Measurements from ENCODE around the gene USP10. TPM values are rescaled to one million over a fixed set of nuclear protein-coding genes. Genes with fewer than 3 reads are reported as not detected.

The USP10 gene
- total RNA-seq, 2 experiments from 2014 or later, result 140 TPM

DNA sequence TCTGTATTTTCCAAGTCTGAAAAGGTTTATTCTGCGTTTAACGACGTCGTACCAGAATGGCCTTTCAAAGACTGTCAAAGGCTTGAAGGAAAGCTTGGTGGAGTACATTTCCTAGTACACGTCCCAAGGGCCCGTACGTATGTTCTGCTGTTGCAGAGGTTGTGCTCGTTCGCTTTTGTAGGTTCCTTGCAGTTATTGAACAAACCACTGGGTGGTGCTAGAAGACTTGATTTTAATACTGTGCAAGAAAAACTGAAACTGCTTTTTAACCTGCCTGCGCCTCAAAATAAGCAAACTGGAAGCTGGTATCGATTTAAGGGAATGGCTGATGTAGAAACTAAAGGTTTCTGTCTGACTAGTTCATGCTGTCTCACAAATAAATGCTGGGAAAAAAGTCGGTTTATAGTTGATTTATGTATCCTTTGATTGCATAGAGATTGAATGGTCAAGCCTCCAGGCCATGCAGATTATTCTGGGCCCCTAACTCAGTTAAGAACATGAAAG is 54.6 kb downstream of the USP10 start:
- CTCF ChIA-PET, result interaction anchor here (0.6 to 4.1 kb wide), 13 partner anchors 9 to 273 kb away, joined by 3 to 32 read pairs (median 4); partner anchors contain the start of gene KIAA0513
- POLR2A ChIA-PET, result no interaction called here

DNA sequence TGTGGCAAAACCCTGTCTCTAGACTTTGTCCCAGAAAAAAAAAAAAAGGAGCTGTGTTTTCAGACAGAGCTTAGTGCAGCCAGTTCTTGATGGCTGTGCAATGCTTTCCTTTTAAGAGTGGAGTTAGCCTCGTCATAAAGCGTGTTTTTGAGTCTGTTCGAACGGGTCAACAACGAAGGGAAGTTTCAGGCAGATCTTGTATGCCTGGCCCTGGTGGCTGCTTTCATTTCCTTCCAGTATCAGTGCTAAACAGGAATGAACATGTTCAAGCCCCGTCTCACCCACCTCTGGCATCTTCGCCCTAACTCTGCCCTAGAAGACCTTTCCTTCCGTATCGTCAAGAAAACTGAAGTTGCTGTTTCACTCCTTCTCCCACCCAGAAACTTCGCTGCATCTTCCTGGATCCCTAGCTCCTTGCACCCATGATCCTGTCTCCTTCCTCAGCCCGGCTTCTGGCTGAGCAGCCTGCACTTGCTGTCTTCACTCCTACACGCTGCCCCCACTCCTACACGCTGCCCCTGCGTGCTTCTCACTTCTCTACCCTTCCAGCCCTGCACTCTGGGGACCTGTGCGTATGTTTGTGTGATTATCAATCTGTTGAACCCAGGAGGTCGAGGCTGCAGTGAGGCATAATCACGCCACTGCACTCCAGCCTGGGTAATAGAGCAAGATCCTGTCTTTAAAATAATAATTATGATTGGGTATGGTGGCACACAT is 55.3 kb downstream of the USP10 start:
- ChIA-PET POLR2A (no interaction called here), CTCF (interaction anchor here (0.6 to 4.1 kb wide), 13 partner anchors 8 to 272 kb away, joined by 3 to 32 read pairs (median 4); partner anchors contain the start of gene KIAA0513)

DNA sequence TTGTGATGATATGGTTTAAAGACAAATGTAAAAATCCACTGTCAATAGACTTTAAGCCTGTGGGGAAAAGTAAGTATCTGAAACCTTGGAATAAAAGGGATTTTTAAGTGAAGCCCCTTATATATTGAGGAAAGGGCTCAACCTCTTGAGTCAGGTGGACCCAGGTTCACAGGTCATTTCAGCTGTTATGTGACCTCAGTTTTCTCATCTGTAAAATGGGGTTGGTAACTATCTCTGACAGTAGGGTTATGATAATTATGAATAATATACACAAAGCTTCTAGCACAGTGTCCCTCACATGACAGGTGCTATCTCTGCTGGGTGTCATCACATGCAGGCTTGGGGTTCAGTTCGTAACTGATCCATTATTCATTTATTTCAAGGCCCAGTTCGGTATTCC is 57.0 kb downstream of the USP10 start:
- ChIA-PET POLR2A (no interaction called here), CTCF (interaction anchor here (1.8 kb wide), 1 partner anchor 9 kb away, joined by 5 read pairs; no protein-coding TSS in a partner anchor)

DNA sequence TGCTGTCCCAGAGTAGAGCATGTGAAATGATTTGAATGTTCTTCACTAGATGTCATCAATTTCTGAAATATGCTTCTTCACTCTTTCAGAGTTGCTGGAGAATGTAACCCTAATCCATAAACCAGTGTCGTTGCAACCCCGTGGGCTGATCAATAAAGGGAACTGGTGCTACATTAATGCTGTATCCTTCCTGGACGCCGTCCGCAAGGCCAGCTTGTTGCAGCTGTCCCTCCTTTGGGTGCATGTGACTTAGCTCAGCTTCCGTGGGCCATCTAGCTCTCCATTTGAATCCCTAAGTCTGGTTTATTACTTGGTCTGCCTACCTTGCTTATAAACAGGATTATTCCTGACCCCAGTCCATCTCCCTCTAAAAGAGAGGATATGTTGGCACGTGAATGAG is 58.8 kb downstream of the USP10 start:
- ChIA-PET CTCF (interaction anchor here (1.0 kb wide), 1 partner anchor 211 kb away, joined by 3 read pairs; no protein-coding TSS in a partner anchor), POLR2A (no interaction called here)

DNA sequence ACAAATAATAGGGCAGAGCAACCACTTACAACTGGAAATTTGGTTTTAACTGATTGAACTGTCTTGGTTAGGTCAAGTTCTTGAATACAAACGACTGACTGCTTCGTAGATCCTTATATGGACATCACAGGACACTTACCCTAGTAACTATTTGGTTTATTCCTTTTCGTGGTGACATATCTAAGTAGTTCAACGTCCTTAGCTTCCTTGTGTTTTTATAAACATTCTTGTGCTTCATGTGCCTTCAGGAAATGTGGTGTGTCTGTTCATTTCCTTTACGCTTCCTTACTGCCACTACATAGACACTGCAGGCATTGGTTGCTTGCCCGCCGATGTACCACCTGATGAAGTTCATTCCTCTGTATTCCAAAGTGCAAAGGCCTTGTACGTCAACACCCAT is 59.3 kb downstream of the USP10 start:
- ChIA-PET POLR2A (no interaction called here), CTCF (interaction anchor here (0.7 to 2.1 kb wide), 4 partner anchors 18 to 211 kb away, joined by 3 to 9 read pairs (median 3); no protein-coding TSS in a partner anchor)

DNA sequence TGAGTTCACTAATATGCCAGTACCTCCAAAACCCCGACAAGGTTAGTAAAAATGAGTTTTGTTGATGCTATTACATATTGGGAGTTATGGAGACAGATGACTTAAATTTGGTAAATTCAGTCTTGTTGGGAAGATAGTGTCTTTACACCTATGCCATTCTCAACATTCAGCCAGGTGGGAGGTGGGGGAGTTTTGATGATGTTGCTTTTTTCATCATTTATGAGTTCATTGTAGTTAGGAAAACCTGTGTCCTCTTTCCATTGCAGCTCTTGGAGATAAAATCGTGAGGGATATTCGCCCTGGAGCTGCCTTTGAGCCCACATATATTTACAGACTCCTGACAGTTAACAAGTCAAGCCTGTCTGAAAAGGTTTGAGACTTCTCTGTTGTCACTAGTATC is 60.1 kb downstream of the USP10 start:
- POLR2A ChIA-PET, result no interaction called here
- CTCF ChIA-PET, result interaction anchor here (0.8 to 2.1 kb wide), 2 partner anchors 17 to 193 kb away, joined by 3 to 9 read pairs; no protein-coding TSS in a partner anchor

DNA sequence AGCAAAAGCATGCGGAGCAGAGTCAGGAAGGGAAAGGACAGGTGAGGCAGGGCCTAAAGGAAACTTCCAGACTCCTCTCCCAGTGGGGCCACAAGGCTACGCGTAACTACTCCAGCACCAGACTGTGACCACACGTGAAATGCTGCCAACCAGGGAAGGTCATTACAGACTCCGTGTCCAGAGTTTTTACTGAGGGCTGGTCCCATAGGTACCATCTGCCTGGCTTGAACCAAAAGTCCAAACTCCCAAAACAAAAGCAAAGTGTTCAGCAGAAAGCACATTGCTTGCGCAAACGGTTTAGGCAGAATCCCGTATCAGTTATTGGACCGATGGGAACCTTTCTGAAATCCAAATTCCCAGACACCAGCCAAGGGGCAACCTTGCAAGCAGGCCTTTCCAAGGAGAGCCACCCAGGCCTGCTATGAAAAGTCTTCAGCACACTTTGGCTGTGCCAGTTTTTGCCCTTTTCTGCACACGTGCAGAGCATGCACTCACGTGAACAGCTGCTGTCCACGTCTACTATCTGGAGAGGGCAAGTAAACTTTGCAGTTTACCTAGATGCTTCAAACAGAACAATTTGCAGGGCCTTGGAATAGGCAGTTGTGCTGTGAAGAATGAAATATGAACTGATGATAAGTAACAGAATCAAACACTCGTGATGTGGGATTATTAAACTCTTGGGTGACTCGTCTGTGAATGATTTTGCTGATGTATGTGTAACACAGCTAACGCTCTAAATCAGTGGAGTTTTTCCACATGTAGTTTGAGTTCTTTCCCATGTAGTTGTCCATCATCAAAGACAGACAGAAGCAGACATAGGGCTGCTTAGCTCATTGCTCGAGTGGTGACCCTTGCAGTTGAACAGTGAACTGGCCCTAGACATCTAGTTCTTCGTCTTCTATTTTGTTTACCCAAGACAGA is 61.9 kb downstream of the USP10 start:
- ChIA-PET POLR2A (no interaction called here), CTCF (no interaction called here)

DNA sequence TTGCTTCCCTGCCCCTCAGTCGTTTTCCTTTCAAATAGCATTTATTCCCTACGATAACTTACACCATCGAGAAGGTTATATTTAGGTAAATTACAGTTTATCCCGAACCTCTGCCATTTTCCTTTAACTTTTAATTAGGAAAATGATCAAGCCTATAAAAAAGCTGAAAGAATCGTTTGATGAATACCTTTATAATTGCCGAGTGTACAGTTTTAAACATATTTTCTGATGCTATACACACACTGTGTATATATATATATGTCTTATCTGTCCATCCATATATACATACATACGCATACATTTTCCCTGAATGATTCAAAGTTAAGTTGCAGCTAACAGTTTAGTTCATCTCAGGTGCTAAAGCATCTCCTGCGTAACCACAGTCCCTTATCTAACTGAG is 63.4 kb downstream of the USP10 start:
- POLR2A ChIA-PET, result interaction anchor here (0.7 kb wide), 1 partner anchor 1032 kb away, joined by 3 read pairs; no protein-coding TSS in a partner anchor

DNA sequence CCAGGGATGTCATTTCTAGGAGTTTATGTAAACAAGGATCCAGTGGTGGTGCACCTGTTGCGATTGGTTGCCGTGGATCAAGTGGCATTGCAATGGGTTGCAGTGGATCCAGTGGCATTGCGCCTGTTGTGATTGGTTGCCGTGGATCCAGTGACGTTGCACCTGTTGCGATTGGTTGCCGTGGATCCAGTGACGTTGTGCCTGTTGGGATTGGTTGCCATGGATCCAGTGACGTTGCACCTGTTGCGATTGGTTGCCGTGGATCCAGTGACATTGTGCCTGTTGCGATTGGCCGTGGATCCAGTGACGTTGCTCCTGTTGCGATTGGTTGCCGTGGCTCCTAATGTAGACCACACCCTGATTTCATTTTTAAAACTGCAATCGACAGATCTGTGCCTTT is 63.8 kb downstream of the USP10 start:
- POLR2A ChIA-PET, result no interaction called here
- CTCF ChIA-PET, result interaction anchor here (1.5 kb wide), 1 partner anchor 9 kb away, joined by 5 read pairs; no protein-coding TSS in a partner anchor

More for the DNA sequence above, 63.4 kb downstream of the USP10 start:
- CTCF ChIA-PET, result interaction anchor here (1.5 kb wide), 1 partner anchor 9 kb away, joined by 5 read pairs; no protein-coding TSS in a partner anchor

DNA sequence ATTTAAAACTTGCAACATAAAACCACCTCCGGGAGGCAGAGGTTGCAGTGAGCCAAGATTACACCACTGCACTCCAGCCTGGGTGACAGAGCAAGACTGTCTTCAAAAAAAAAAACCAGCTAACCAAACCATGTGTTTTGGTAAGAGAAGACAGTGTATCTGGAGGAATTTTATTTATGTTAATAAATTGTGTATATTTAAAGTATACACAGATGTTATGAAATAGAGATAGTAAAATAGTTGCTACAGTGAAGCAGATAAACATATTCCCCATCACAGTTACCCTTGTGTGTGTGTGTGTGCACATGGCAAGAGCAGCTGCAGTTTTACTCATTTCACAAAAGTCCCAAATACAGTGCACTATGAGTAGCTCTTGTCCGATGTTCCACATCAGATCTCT is 65.2 kb downstream of the USP10 start:
- ChIA-PET POLR2A (no interaction called here), CTCF (interaction anchor here (0.7 kb wide), 2 partner anchors 187 to 540 kb away, joined by 3 to 5 read pairs; no protein-coding TSS in a partner anchor)

DNA sequence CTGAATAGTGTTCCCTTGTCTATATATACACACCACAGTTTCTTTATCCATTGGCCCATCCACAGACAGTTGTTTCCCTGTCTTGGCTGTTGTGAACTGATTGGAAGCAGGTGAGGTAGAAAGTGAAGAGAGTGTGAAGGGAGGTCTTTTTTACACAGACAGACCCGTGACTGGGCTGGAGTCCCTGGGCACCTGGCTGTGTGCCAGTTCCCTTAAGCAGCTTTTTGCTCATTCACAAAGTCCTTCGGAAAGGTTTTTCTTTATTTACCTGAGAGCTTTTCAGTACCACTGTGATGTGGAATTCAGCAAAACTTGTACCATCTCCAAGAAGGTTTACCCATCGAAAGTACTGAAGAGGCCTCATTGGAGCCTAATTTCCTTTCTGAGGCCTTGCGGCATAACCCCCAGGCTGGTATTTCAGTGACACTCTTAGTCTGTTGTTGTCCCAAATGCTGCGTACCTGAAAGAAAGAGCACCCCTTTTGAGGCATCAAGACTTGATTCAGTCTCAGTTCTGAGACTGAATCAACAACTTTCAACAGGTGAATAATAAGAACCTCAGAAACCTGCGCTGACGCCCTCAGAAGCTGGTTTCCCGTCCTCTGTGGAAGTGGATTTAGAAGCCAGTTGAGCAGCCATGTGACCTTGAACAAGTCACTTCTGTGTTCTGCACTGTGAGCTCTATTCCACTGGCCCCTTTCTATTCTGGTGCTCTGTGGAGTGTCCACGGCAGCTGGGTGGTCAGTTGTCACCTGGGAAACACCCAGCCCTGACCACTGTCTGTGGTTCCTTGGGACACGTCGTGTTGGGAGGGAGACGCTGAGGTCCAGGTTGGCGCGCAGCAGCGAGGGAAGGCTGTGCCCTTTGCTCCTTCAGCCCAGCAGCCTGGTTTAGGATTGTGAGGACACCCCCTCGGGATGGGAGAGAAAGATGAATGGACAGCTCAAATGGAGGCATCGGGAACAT is 66.1 kb downstream of the USP10 start:
- POLR2A ChIA-PET, result no interaction called here

DNA sequence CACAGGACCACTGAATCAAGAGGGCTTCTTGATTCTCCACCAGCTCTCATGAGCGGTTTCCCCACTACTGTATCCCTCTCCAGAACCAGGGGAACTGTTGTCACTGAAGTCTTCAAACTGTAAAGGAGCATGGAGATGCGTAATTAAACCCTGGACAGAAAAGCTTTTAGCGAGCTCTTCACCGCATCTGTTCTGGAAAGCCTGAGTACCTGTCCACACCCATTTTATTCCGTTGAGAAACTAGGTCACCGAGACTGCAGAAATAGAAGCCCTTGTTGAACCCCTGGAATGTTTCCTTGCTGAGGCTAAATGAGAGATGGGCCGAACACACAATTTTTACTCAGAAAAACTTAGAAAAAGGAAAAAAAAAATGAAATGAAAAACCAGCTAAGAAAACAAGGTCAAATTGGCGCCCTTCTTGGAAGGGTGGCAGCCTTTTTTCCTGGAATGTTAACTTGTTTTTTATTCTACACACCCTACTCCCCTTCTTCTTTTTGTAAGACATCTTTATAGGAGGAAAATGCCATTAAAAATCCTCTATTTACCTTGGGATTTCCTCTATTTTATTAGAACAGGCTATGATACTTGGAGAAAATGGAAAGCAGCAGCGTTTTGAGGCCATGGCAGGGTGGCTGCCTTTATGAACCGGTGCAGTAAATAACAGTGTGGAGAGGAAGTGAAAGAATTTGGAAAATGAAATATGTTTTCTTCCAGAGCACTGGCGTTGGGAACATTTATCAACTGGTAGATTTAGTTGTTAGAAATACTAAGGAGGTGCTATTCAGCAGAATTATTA is 67.4 kb downstream of the USP10 start:
- ChIA-PET POLR2A (no interaction called here), CTCF (no interaction called here)

More for the DNA sequence above, 66.1 kb downstream of the USP10 start:
- CTCF ChIA-PET, result interaction anchor here (0.7 to 1.5 kb wide), 2 partner anchors 10 to 490 kb away, joined by 3 to 5 read pairs; no protein-coding TSS in a partner anchor

DNA sequence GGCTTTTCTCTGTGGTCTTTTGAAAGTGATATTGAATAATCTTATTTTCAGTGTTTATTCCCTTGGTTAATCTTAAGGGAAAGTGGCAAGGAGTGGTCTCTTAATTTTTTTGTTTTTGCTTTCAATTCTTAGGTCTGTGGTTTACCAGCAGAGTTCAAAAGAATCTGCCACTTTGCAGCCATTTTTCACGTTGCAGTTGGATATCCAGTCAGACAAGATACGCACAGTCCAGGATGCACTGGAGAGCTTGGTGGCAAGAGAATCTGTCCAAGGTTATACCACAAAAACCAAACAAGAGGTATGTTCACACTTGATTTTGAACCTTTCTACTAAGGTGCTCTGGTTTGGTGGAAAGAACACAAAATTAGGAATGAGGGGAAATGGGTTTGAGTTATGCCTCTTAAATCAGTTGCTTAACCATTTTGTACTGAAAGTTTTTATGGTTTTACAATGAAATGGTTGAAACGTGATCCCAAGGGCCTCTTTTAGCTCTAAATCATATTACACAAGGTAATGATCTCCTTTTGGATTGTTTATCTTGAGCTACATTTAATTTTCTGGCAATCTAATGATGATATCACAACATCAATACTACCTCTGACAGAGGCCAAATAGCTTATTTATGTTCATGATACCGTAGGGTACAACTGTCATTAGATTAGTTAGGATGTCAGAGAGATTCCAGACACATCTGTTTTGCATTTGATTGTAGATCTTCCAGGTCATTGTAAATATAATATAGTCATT is 68.4 kb downstream of the USP10 start:
- ChIA-PET POLR2A (no interaction called here), CTCF (interaction anchor here (0.9 kb wide), 1 partner anchor 20 kb away, joined by 3 read pairs; no protein-coding TSS in a partner anchor)

DNA sequence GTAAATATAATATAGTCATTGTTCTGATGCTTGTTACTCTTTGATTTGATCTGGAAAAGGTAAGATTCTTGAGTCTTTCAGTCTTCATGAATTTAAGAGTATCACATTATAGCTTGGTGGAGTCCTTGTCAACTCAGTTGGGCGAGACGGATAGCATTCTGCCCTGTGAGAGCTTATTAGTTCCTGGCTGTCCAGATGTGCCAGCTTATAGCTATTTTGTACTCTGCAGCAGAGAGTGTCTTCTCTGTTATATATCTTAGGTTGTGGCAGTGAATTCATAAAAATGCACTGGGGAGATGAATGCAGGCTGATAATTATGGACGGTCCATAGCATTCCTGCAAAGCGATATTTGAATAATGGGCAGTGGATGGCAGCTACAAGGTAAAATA is 69.0 kb downstream of the USP10 start:
- CTCF ChIA-PET, result interaction anchor here (0.9 kb wide), 1 partner anchor 20 kb away, joined by 3 read pairs; no protein-coding TSS in a partner anchor
- POLR2A ChIA-PET, result no interaction called here

DNA sequence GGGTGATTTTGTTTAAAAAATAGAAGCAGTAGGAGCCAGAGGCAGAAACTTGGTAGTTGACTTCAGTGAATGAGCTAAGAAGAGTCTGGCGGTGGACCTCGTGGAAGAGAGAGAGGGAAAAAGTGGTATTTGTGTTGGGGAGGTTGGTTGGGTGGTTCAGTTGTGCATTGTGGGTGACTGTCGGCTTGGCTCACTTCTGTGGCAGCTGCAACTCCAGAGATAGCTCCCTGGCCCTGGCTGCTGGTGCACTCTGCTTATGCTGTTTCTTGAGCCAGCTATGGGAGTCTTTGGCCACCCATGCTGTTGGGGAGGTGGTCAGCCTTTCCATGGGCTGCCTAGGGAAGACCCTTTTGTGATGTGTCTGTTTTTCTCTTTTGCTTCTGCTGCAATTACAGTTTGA is 69.6 kb downstream of the USP10 start:
- ChIA-PET POLR2A (no interaction called here), CTCF (no interaction called here)

DNA sequence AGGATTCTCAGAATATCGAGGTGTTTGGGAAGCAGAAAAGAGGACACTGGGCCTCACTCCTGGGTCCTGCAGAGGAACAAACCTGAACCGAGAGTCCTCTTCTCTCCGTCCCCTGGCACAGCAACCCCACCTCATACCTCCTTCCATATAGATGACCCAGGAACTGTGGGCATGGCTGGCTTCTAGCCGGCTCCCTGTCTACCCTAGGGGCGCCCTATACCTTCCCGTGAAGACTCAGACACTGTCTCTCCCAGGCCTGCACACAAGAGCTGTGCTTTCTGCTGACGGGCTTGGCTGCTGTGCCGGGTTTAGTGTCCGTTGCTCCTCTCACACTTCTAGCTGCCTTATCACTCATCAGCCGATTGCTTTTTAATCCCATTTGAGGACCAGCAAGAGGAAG is 73.5 kb downstream of the USP10 start:
- POLR2A ChIA-PET, result no interaction called here

DNA sequence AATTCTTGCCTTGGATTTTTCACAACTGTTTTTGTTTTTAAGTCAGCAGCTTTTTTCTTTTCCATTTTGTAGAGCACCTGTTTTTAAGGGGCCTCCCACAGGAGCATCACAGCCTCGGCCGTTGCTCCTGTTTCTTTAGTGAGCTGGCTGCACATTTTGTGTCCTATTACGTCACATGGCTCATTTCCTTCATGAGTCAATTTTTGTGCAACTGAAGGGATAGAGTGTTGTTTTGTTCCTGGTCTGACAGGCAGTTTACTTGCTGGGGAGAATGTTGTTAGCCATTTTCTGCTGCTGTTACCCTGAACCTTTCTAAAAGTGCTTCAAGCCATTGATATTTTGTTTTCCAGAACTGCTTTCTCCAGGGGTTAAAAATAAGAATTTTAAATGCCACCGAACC is 75.0 kb downstream of the USP10 start:
- ChIA-PET CTCF (no interaction called here), POLR2A (no interaction called here)

More for the DNA sequence above, 73.5 kb downstream of the USP10 start:
- CTCF ChIA-PET, result interaction anchor here (0.6 kb wide), 1 partner anchor 411 kb away, joined by 3 read pairs; no protein-coding TSS in a partner anchor
